OCI-LY7 (cell line): ENCODE results near the gene GNAT3. TPM values are rescaled to one million over a fixed set of nuclear protein-coding genes. Genes with fewer than 3 reads are reported as not detected.

ENCODE experiments used
- BruUV-seq: library from RNA; stranded (reverse); fragments of 400-500 nt; replicated peaks from 2 replicates; lab custom pipeline; 2021; lab: Mats Ljungman, UMichigan
- CTCF ChIA-PET: fragments of 300-600 bp; sonication (Branson Sonifier 250); formaldehyde crosslinking; loops from one replicate; lab custom pipeline; 2022; ENCODE audit warnings: antibody characterized with exemption; ENCODE audit not compliant: unreplicated experiment; lab: Charles Lee
- POLR2A ChIA-PET: fragments of 300-600 bp; sonication (Branson Sonifier 250); formaldehyde crosslinking; loops from one replicate; lab custom pipeline; 2022; ENCODE audit warnings: antibody characterized with exemption; lab: Charles Lee
- DNase-seq: peaks from one replicate; pipeline ENCODE4 v3.0.0-alpha.2; 2015; ENCODE audit warnings: low spot score
- H2AFZ ChIP-seq: fragments of 200-600 bp; sonication (generic), shearing (Covaris generic); 2 replicates; pipeline ENCODE4 v1.6.1; 2014; ENCODE audit warnings: mild to moderate bottlenecking, antibody characterized with exemption, low read length, moderate library complexity
- H3K27ac ChIP-seq: fragments of 200-600 bp; sonication (generic); 2 replicates; pipeline ENCODE4 v1.5.1; 2014; ENCODE audit warnings: mixed run types, low read depth, mild to moderate bottlenecking, moderate library complexity, low read length, inconsistent platforms; ENCODE audit not compliant: poor library complexity, severe bottlenecking
- H3K36me3 ChIP-seq: fragments of 200-600 bp; sonication (generic); 2 replicates; pipeline ENCODE4 v1.6.1; 2014; ENCODE audit warnings: mild to moderate bottlenecking, antibody characterized with exemption, low read length, moderate library complexity, mixed read lengths; ENCODE audit not compliant: insufficient read depth
- H3K4me1 ChIP-seq: fragments of 200-600 bp; sonication (generic); 2 replicates; pipeline ENCODE4 v1.5.1; 2014; ENCODE audit warnings: mild to moderate bottlenecking, low read length; ENCODE audit not compliant: insufficient read depth, poor library complexity, severe bottlenecking
- H3K4me2 ChIP-seq: fragments of 200-600 bp; sonication (generic); 2 replicates; pipeline ENCODE4 v1.6.1; 2014; ENCODE audit warnings: mild to moderate bottlenecking, low read length
- H3K4me3 ChIP-seq: fragments of 200-600 bp; sonication (generic); 2 replicates; pipeline ENCODE4 v1.5.1; 2014; ENCODE audit warnings: mild to moderate bottlenecking, low read depth, low read length; ENCODE audit not compliant: poor library complexity, severe bottlenecking
- H3K79me2 ChIP-seq: fragments of 200-600 bp; sonication (generic); 2 replicates; pipeline ENCODE4 v1.6.1; 2016; ENCODE audit warnings: low read depth, mild to moderate bottlenecking, low read length, moderate library complexity, mixed read lengths; ENCODE audit not compliant: insufficient read depth
- H3K9me2 ChIP-seq: fragments of 200-600 bp; sonication (generic); 2 replicates; pipeline ENCODE4 v1.6.1; 2016; ENCODE audit warnings: mild to moderate bottlenecking, low read length, mixed read lengths; ENCODE audit not compliant: insufficient read depth
- H3K9me3 ChIP-seq: fragments of 200-600 bp; sonication (generic); 2 replicates; pipeline ENCODE4 v1.6.1; 2014; ENCODE audit warnings: mild to moderate bottlenecking, mixed run types, low read length, mixed read lengths
- H4K20me1 ChIP-seq: fragments of 200-600 bp; sonication (generic); 2 replicates; pipeline ENCODE4 v1.6.1; 2014; ENCODE audit warnings: mild to moderate bottlenecking, antibody characterized with exemption, low read length, moderate library complexity, mixed read lengths; ENCODE audit not compliant: insufficient read depth
- CTCF ChIP-seq: fragments of 200-600 bp; sonication (generic); conservative IDR thresholded peaks from 2 replicates; pipeline ENCODE4 v1.5.1; 2014; ENCODE audit warnings: mild to moderate bottlenecking, antibody characterized with exemption, low read length, moderate library complexity, mixed read lengths
- EZH2phosphoT487 ChIP-seq: fragments of 200-600 bp; sonication (generic); IDR thresholded peaks from 2 replicates; pipeline ENCODE4 v1.6.1; 2018; ENCODE audit warnings: low read depth, borderline replicate concordance, mild to moderate bottlenecking, mixed run types, antibody characterized with exemption, low read length, moderate library complexity, mixed read lengths
- intact Hi-C: fragments of 100-400 bp; cut with micrococcal nuclease; formaldehyde crosslinking; loops from one replicate; pipeline ENCODE4 v1.10.0; 2022; ENCODE audit not compliant: unreplicated experiment
- total RNA-seq, 2 experiments: library from RNA; depleted of rRNA in 1 of 2; stranded (reverse); fragments of >200 nt in 1 of 2; shearing (Covaris generic) in 1 of 2; gene quantifications; 2 replicates each; pipeline ENCODE4 v1.2.3, GENCODE V29; 2014 to 2022

The GNAT3 gene
- total RNA-seq, 2 experiments from 2014 or later = not detected

- CTCF ChIA-PET = no interaction called here
- no peaks in the 10 kb centered on the region for H4K20me1 ChIP-seq
- no peaks in the 10 kb centered on the region for H3K79me2 ChIP-seq
- TF ChIP-seq CTCF = no peak
- no peak for TF ChIP-seq EZH2phosphoT487
- intact Hi-C loops = no loop called here
- H3K4me2 ChIP-seq = no peak overlapping the region
- no peaks in the 10 kb centered on the region for H3K36me3 ChIP-seq
- no peak overlapping the region for H3K27ac ChIP-seq
- no peak overlapping the region for H3K4me3 ChIP-seq
- POLR2A ChIA-PET = no interaction called here
- no peaks in the 10 kb centered on the region for H3K9me2 ChIP-seq
- no TSS peak for BruUV-seq
- DNase-seq = no peak
- no peak overlapping the region for H2AFZ ChIP-seq
- H3K9me3 ChIP-seq = no peaks in the 10 kb centered on the region
- H3K4me1 ChIP-seq = no peaks in the 10 kb centered on the region
These were observed 17.5 kb upstream of the GNAT3 start for GRCh38 chr7:80529362-80529761.

GRCh38 chr7:80528689-80529088 lies 16.8 kb upstream of the GNAT3 start:
- Histone ChIP-seq H3K27ac (no peak overlapping the region), H3K4me1 (no peaks in the 10 kb centered on the region), H2AFZ (no peak overlapping the region), H3K79me2 (no peaks in the 10 kb centered on the region), H4K20me1 (no peaks in the 10 kb centered on the region), H3K9me2 (no peaks in the 10 kb centered on the region), H3K36me3 (no peaks in the 10 kb centered on the region), H3K9me3 (no peaks in the 10 kb centered on the region), H3K4me2 (no peak overlapping the region), H3K4me3 (no peak overlapping the region)
- ChIA-PET CTCF (no interaction called here), POLR2A (no interaction called here)
- DNase-seq = no peak
- intact Hi-C loops = no loop called here
- TF ChIP-seq CTCF = no peak
- no TSS peak for BruUV-seq

- no TSS peak for BruUV-seq
- Histone ChIP-seq H3K4me3 (no peak overlapping the region), H3K36me3 (no peaks in the 10 kb centered on the region), H3K4me2 (no peak overlapping the region), H3K9me2 (no peaks in the 10 kb centered on the region), H3K4me1 (no peaks in the 10 kb centered on the region), H3K27ac (no peak overlapping the region), H4K20me1 (no peaks in the 10 kb centered on the region), H2AFZ (no peak overlapping the region), H3K9me3 (no peaks in the 10 kb centered on the region), H3K79me2 (no peaks in the 10 kb centered on the region)
- intact Hi-C loops = no loop called here
- ChIA-PET POLR2A (no interaction called here), CTCF (no interaction called here)
- no peak for DNase-seq
- TF ChIP-seq EZH2phosphoT487 = no peak
- no peak for TF ChIP-seq CTCF
These were observed 14.6 kb upstream of the GNAT3 start for GRCh38 chr7:80526472-80526871.
